Activated T-cell treated with anti-CD3 and anti-CD28 coated beads for 24 hours (primary cell): Measurements from ENCODE around the gene TCP1.
A peak's percentile ranks its signal among the peaks of the same experiment; 100 is the strongest.
"Not testable (repeated sequence)": the region's sequence is repeated elsewhere in the genome, so short reads cannot be mapped to it uniquely, and the experiment has no call there.

Experiments
- DNase-seq: peaks from one replicate; pipeline ENCODE4 v3.0.0-alpha.2; 2020; ENCODE audit warnings: low read depth

The TCP1 gene

GRCh38 chr6:159777240-159777904, 12.0 kb downstream of the TCP1 start:
- no peak for DNase-seq

GRCh38 chr6:159772196-159772595, 17.2 kb downstream of the TCP1 start:
- no peak for DNase-seq

- DNase-seq = no peak
Observed at GRCh38 chr6:159769470-159769869, 19.9 kb downstream of the TCP1 start.

- DNase-seq = no peak
Observed at GRCh38 chr6:159766906-159767305, 22.5 kb downstream of the TCP1 start.

- DNase-seq = no peak
Observed at GRCh38 chr6:159762681-159763293, 26.6 kb downstream of the TCP1 start.

- peak; percentile 89 for DNase-seq
Observed at GRCh38 chr6:159761873-159762680, 27.3 kb downstream of the TCP1 start, which contains the start of gene ACAT2. TSS of gene ACAT2 (plus strand) at chr6:159762045. CDS start at chr6:159762088, 43 bp downstream.

- DNase-seq = peak; percentile 9
Observed at GRCh38 chr6:159761129-159761872, 28.1 kb downstream of the TCP1 start.

- no peak for DNase-seq
Observed at GRCh38 chr6:159760602-159761057, 28.8 kb downstream of the TCP1 start.

GRCh38 chr6:159759645-159760044, 29.8 kb downstream of the TCP1 start:
- DNase-seq = no peak

- DNase-seq = no peak
Observed at GRCh38 chr6:159758031-159759001, 31.1 kb downstream of the TCP1 start.

- no peak for DNase-seq
Observed at GRCh38 chr6:159756508-159756907, 32.9 kb downstream of the TCP1 start.

GRCh38 chr6:159754959-159755914, 34.2 kb downstream of the TCP1 start:
- DNase-seq = no peak

- no peak for DNase-seq
Observed at GRCh38 chr6:159754401-159754800, 35.0 kb downstream of the TCP1 start.

- DNase-seq = no peak
Observed at GRCh38 chr6:159753081-159753872, 36.1 kb downstream of the TCP1 start.

GRCh38 chr6:159751448-159751847, 38.0 kb downstream of the TCP1 start:
- DNase-seq = no peak

GRCh38 chr6:159748127-159748526, 41.3 kb downstream of the TCP1 start:
- DNase-seq = not testable (repeated sequence)

- DNase-seq = no peak
Observed at GRCh38 chr6:159746759-159747158, 42.6 kb downstream of the TCP1 start.

- DNase-seq = no peak
Observed at GRCh38 chr6:159745081-159745480, 44.3 kb downstream of the TCP1 start.

GRCh38 chr6:159742165-159742564, 47.2 kb downstream of the TCP1 start:
- no peak for DNase-seq
